OCI-LY1 (cell line): ENCODE measurements around the gene ST3GAL3.

Experiments
- H2AFZ ChIP-seq: fragments of 200-600 bp; sonication (generic), shearing (Covaris generic); 2 replicates; pipeline ENCODE4 v1.6.0; 2014; ENCODE audit warnings: antibody characterized with exemption, mild to moderate bottlenecking, low read length
- H3F3A ChIP-seq: fragments of 200-600 bp; sonication (generic), shearing (Covaris generic); 2 replicates; pipeline ENCODE4 v1.6.0; 2014; ENCODE audit warnings: mild to moderate bottlenecking, antibody characterized with exemption, low read length, moderate library complexity; ENCODE audit not compliant: insufficient read depth
- H3K27ac ChIP-seq: fragments of 200-600 bp; sonication (generic); 2 replicates; pipeline ENCODE4 v1.5.1; 2014; ENCODE audit warnings: low read length, mixed run types, mild to moderate bottlenecking, low read depth; ENCODE audit not compliant: poor library complexity, severe bottlenecking
- H3K27me3 ChIP-seq: fragments of 200-600 bp; sonication (generic); 2 replicates; pipeline ENCODE4 v1.6.0; 2014; ENCODE audit warnings: antibody characterized with exemption, mild to moderate bottlenecking, low read length, moderate library complexity; ENCODE audit not compliant: insufficient read depth
- H3K36me3 ChIP-seq: fragments of 200-600 bp; sonication (generic); 2 replicates; pipeline ENCODE4 v1.6.1; 2014; ENCODE audit warnings: mild to moderate bottlenecking, antibody characterized with exemption, low read length, moderate library complexity, mixed read lengths; ENCODE audit not compliant: insufficient read depth
- H3K4me1 ChIP-seq: fragments of 200-600 bp; sonication (generic); 2 replicates; pipeline ENCODE4 v1.5.1; 2014; ENCODE audit warnings: mild to moderate bottlenecking, low read length, moderate library complexity; ENCODE audit not compliant: insufficient read depth, severe bottlenecking
- H3K4me2 ChIP-seq: fragments of 200-600 bp; sonication (generic), shearing (Covaris generic); 2 replicates; pipeline ENCODE4 v1.6.1; 2014; ENCODE audit warnings: low read length
- H3K4me3 ChIP-seq: fragments of 200-600 bp; sonication (generic); 2 replicates; pipeline ENCODE4 v1.5.1; 2014; ENCODE audit warnings: low read length, low read depth, mild to moderate bottlenecking, mixed read lengths; ENCODE audit not compliant: poor library complexity, severe bottlenecking
- H3K79me2 ChIP-seq: fragments of 200-600 bp; shearing (Covaris generic); 2 replicates; pipeline ENCODE4 v1.6.1; 2016; ENCODE audit warnings: mixed run types, low read length, mixed read lengths; ENCODE audit not compliant: insufficient read depth
- H3K9ac ChIP-seq: fragments of 200-600 bp; sonication (generic), shearing (Covaris generic); 2 replicates; pipeline ENCODE4 v1.6.1; 2014; ENCODE audit warnings: mild to moderate bottlenecking, low read length, mixed read lengths
- H3K9me2 ChIP-seq: fragments of 200-600 bp; sonication (generic), shearing (Covaris generic); 2 replicates; pipeline ENCODE4 v1.6.1; 2014; ENCODE audit warnings: low read depth, mild to moderate bottlenecking, low read length, mixed read lengths
- H3K9me3 ChIP-seq: fragments of 200-600 bp; shearing (Covaris generic); 2 replicates; pipeline ENCODE4 v1.6.1; 2014; ENCODE audit warnings: low read length, mixed read lengths
- H4K20me1 ChIP-seq: fragments of 200-600 bp; sonication (generic), shearing (Covaris generic); 2 replicates; pipeline ENCODE4 v1.6.0; 2016; ENCODE audit warnings: mild to moderate bottlenecking, low read length; ENCODE audit not compliant: insufficient read depth
- CTCF ChIP-seq: fragments of 200-600 bp; sonication (generic), shearing (Covaris generic); IDR thresholded peaks from 2 replicates; pipeline ENCODE4 v1.5.1; 2017; ENCODE audit warnings: mild to moderate bottlenecking, antibody characterized with exemption, low read length, moderate library complexity, mixed read lengths
- EZH2 ChIP-seq: fragments of 200-600 bp; sonication (generic), shearing (Covaris generic); IDR thresholded peaks from 2 replicates; pipeline ENCODE4 v1.8.0; 2017; ENCODE audit warnings: borderline replicate concordance, mixed run types, mild to moderate bottlenecking, antibody characterized with exemption, low read length, moderate library complexity, mixed read lengths

Gene ST3GAL3

GRCh38 chr1:43931711-43932660, 224.7 kb downstream of the ST3GAL3 start:
- H3K79me2 ChIP-seq: no peaks in the 10 kb centered on the region
- H3K9me2 ChIP-seq: no peaks in the 10 kb centered on the region
- peak overlapping the region; percentile 53 for H3K27ac ChIP-seq
- no peaks in the 10 kb centered on the region for H3K9me3 ChIP-seq
- no peak for TF ChIP-seq CTCF
- no peak for TF ChIP-seq EZH2
- H3K9ac ChIP-seq: no peak overlapping the region
- no peak overlapping the region for H3K4me3 ChIP-seq
- H2AFZ ChIP-seq: no peak overlapping the region
- no peaks in the 10 kb centered on the region for H3K27me3 ChIP-seq
- H3F3A ChIP-seq: no peaks in the 10 kb centered on the region
- 0 out of 2 replicates have a peak, but pooled peaks cover 3% of the 10 kb centered on the region for H3K36me3 ChIP-seq
- H3K4me2 ChIP-seq: no peak overlapping the region
- H4K20me1 ChIP-seq: no peaks in the 10 kb centered on the region
- peaks cover 35% of the 10 kb centered on the region for H3K4me1 ChIP-seq

GRCh38 chr1:43932786-43933385, 225.6 kb downstream of the ST3GAL3 start:
- Histone ChIP-seq H3F3A (no peaks in the 10 kb centered on the region), H2AFZ (no peak overlapping the region), H3K36me3 (peaks cover 3% of the 10 kb centered on the region; the same call in 1 of the 2 replicates), H3K79me2 (no peaks in the 10 kb centered on the region), H3K4me3 (peak overlapping the region; percentile 48), H3K4me1 (peaks cover 35% of the 10 kb centered on the region), H3K9me2 (no peaks in the 10 kb centered on the region), H4K20me1 (no peaks in the 10 kb centered on the region), H3K27me3 (no peaks in the 10 kb centered on the region), H3K9ac (peak overlapping the region; percentile 47; the same call in 1 of the 2 replicates), H3K27ac (peak overlapping the region; percentile 53), H3K4me2 (peak overlapping the region; percentile 67), H3K9me3 (no peaks in the 10 kb centered on the region)
- TF ChIP-seq EZH2 (no peak), CTCF (no peak)

- H4K20me1 ChIP-seq: no peaks in the 10 kb centered on the region
- H3K4me2 ChIP-seq: peak within 1 kb of the TSS; percentile 67
- no peaks in the 10 kb centered on the region for H3K79me2 ChIP-seq
- peaks cover 35% of the 10 kb centered on the region for H3K4me1 ChIP-seq
- peak within 1 kb of the TSS; percentile 48 for H3K4me3 ChIP-seq
- no peak within 1 kb of the TSS for H2AFZ ChIP-seq
- H3F3A ChIP-seq: no peaks in the 10 kb centered on the region
- TF ChIP-seq CTCF (no peak), EZH2 (no peak)
- H3K9me2 ChIP-seq: no peaks in the 10 kb centered on the region
- no peaks in the 10 kb centered on the region for H3K9me3 ChIP-seq
- peaks cover 3% of the 10 kb centered on the region; the same call in 1 of the 2 replicates for H3K36me3 ChIP-seq
- peak within 1 kb of the TSS; percentile 53 for H3K27ac ChIP-seq
- peak within 1 kb of the TSS; percentile 54 for H3K9ac ChIP-seq
- H3K27me3 ChIP-seq: no peaks in the 10 kb centered on the region
Observed at GRCh38 chr1:43933386-43934100, 226.2 kb downstream of the ST3GAL3 start, which contains the start of gene ARTN. Gene ARTN (plus strand): TSS chr1:43933801. CDS start chr1:43935657, 1,856 bp downstream.
